ENCODE measurements around the gene NLRP1. TPM values are rescaled to one million over a fixed set of nuclear protein-coding genes. Genes with fewer than 3 reads are reported as not detected.

Gene NLRP1
- polyA plus RNA-seq, 3 donors = 13.2 to 388 (median 17.3) TPM

DNA sequence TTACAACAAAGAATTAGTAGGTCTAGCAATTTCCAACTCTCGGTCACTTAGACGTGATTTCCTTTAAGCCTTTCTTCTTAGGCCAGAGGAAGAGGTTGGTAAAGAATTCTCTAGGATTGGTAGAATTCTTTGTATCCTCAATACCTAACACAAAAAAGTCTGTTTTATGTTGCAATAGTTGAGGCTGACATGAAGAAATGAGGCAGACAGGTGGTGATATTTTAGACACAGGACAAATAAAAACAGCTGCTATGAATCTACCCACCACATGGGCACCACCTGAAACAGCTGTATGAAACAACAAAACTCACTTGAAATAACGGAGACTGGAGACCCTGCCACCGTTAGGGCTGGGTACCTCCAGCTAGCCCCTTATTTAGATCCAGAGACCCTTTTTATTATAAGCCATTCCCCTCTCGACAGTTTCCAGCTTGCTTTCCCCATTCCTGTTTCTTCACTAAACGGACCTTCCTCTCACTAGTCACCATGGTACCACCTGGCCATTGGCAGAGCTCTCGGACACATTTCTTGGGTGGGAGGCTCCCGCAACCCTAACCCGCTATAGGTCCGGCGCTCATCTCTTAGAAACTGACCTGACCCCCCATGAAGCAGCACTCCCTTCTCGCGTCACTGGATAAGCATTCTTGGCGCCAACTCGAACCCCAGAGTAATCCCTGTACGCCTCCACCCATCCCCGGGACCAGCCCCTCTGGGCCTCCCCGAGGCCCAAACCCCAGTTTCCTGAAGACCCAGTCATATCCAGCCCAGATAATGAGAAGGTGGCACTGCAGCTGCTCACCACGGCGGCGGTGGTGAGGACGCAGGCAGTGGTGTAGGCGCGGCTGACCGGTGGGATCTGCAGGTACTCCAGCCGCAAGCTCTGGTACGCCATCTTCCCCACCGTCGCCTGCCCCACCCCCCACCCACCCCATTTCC, 98.8 kb downstream of the NLRP1 start, which contains the start of gene DERL2:
Gene DERL2, minus strand, starts transcription at position 909 of the 936 bp plus-strand sequence. Its CDS starts 17 bp downstream, at position 892.
- Histone ChIP-seq H3K27ac (ENCODE audit: low read depth in 1 of 2, low read length in 2 of 2) (peak within 1 kb of the TSS; percentile 91 to 96), H3K9ac (ENCODE audit: insufficient read depth, low read length, poor library complexity, severe bottlenecking) (peak within 1 kb of the TSS; percentile 95), H3K4me2 (replicated peaks; ENCODE audit: extremely low read depth, low read length, poor library complexity, severe bottlenecking) (peak within 1 kb of the TSS; percentile 93), H3K4me1 (ENCODE audit: control insufficient read depth in 1 of 2, insufficient read depth in 2 of 2, low read length in 2 of 2) (peaks cover 15 to 22% of the 10 kb centered on the region in 2 donors), H2AFZ (ENCODE audit: insufficient read depth, low read depth, low read length, poor library complexity, severe bottlenecking) (peak within 1 kb of the TSS; percentile 95), H3K27me3 (ENCODE audit: control insufficient read depth in 2 of 2, insufficient read depth in 2 of 2, low read length in 2 of 2) (no peaks in the 10 kb centered on the region), H3K4me3 (replicated peaks in 1 of 3; ENCODE audit: low read depth in 2 of 3, low read length in 3 of 3) (peak within 1 kb of the TSS; percentile 90 to 98 (median 91)), H3K79me2 (ENCODE audit: insufficient read depth, low read length) (peaks cover 76% of the 10 kb centered on the region), H4K20me1 (ENCODE audit: insufficient read depth, low read length) (peaks cover 11% of the 10 kb centered on the region), H3K36me3 (replicated peaks in 1 of 2; ENCODE audit: control insufficient read depth in 1 of 2, insufficient read depth in 2 of 2, low read length in 2 of 2) (peaks cover 33 to 66% of the 10 kb centered on the region in 2 donors), H3K9me3 (replicated peaks in 1 of 2; ENCODE audit: control insufficient read depth in 1 of 2, insufficient read depth in 1 of 2, low read length in 2 of 2) (no peaks in the 10 kb centered on the region)
- H3K9me3 Mint-ChIP-seq = no peaks in the 10 kb centered on the region
- intact Hi-C loops (cut with micrococcal nuclease) = loop anchor here (2.0 to 10.0 kb wide), 4 partner anchors 49 to 959 kb away; partner anchors contain the start of genes C1QBP (in 1 of the 2), NUP88 (in 1 of the 2) and PIMREG (in 1 of the 2)
- peak within 1 kb of the TSS; percentile 97 to 99 (median 98) for H3K27ac Mint-ChIP-seq
- TF ChIP-seq, protein P1, sequence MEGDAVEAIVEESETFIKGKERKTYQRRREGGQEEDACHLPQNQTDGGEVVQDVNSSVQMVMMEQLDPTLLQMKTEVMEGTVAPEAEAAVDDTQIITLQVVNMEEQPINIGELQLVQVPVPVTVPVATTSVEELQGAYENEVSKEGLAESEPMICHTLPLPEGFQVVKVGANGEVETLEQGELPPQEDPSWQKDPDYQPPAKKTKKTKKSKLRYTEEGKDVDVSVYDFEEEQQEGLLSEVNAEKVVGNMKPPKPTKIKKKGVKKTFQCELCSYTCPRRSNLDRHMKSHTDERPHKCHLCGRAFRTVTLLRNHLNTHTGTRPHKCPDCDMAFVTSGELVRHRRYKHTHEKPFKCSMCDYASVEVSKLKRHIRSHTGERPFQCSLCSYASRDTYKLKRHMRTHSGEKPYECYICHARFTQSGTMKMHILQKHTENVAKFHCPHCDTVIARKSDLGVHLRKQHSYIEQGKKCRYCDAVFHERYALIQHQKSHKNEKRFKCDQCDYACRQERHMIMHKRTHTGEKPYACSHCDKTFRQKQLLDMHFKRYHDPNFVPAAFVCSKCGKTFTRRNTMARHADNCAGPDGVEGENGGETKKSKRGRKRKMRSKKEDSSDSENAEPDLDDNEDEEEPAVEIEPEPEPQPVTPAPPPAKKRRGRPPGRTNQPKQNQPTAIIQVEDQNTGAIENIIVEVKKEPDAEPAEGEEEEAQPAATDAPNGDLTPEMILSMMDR (IDR thresholded peaks at IDR 0.05) = no peak
- H3K4me3 Mint-ChIP-seq = peak within 1 kb of the TSS; percentile 93 to 97
- no peak for DNase-seq
- peaks cover 0 to 1% (median 0%) of the 10 kb centered on the region in 3 donors for H3K27me3 Mint-ChIP-seq (ENCODE audit: low read depth in 3 of 3)
- H3K36me3 Mint-ChIP-seq = peaks cover 55% of the 10 kb centered on the region in 2 donors
- under 1% methylated on average over 18 of the region's 29 CpGs for WGBS (ENCODE audit: insufficient coverage)
- peaks cover 19% of the 10 kb centered on the region for H3K4me1 Mint-ChIP-seq

DNA sequence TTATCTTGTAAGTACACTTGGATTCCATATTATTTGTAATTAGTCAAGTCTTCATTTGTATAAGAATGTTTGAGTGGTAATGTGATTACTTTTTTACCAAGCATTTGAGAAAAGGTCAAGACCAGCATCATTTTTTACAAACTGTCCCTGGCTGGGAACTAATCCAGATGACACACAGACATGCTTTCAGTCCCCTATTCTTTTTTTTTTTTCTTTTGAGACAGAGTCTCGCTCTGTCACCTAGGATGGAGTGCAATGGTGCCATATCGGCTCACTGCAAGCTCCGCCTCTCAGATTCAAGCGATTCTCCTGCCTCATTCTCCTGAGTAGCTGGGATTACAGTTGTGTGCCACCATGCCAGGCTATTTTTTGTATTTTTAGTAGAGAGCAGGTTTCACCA, 102.9 kb downstream of the NLRP1 start:
- Histone ChIP-seq H3K79me2 (ENCODE audit: insufficient read depth, low read length) (peaks cover 65% of the 10 kb centered on the region), H3K27me3 (ENCODE audit: control insufficient read depth in 2 of 2, insufficient read depth in 2 of 2, low read length in 2 of 2) (no peaks in the 10 kb centered on the region), H3K27ac (ENCODE audit: low read depth in 1 of 2, low read length in 2 of 2) (no peak overlapping the region), H3K4me1 (ENCODE audit: control insufficient read depth in 1 of 2, insufficient read depth in 2 of 2, low read length in 2 of 2) (peaks cover 7 to 12% of the 10 kb centered on the region in 2 donors), H3K36me3 (replicated peaks in 1 of 2; ENCODE audit: control insufficient read depth in 1 of 2, insufficient read depth in 2 of 2, low read length in 2 of 2) (peaks cover 60 to 81% of the 10 kb centered on the region in 2 donors), H4K20me1 (ENCODE audit: insufficient read depth, low read length) (peaks cover 33% of the 10 kb centered on the region), H3K4me2 (replicated peaks; ENCODE audit: extremely low read depth, low read length, poor library complexity, severe bottlenecking) (no peak overlapping the region), H3K4me3 (replicated peaks in 1 of 3; ENCODE audit: low read depth in 2 of 3, low read length in 3 of 3) (no peak overlapping the region), H3K9ac (ENCODE audit: insufficient read depth, low read length, poor library complexity, severe bottlenecking) (no peak overlapping the region), H3K9me3 (replicated peaks in 1 of 2; ENCODE audit: control insufficient read depth in 1 of 2, insufficient read depth in 1 of 2, low read length in 2 of 2) (no peaks in the 10 kb centered on the region), H2AFZ (ENCODE audit: insufficient read depth, low read depth, low read length, poor library complexity, severe bottlenecking) (no peak overlapping the region)
- H3K9me3 Mint-ChIP-seq = peaks cover 0 to 2% (median 0%) of the 10 kb centered on the region in 7 donors
- DNase-seq = no peak
- intact Hi-C loops (cut with micrococcal nuclease) = loop anchor here (10.0 kb wide), 2 partner anchors 47 to 963 kb away; partner anchors contain the start of genes C1QBP (in 1 of the 2) and PIMREG (in 1 of the 2)
- peaks cover 10% of the 10 kb centered on the region for H3K4me1 Mint-ChIP-seq
- no peaks in the 10 kb centered on the region for H3K27me3 Mint-ChIP-seq (ENCODE audit: low read depth in 3 of 3)
- peaks cover 71 to 78% of the 10 kb centered on the region in 2 donors for H3K36me3 Mint-ChIP-seq
- H3K4me3 Mint-ChIP-seq = no peak overlapping the region
- no peak overlapping the region for H3K27ac Mint-ChIP-seq
- WGBS (ENCODE audit: insufficient coverage) = 100% methylated on average over 4 of the region's 4 CpGs
- TF ChIP-seq, protein P1 (IDR thresholded peaks at IDR 0.05) = no peak

Measured in CD14-positive monocyte (primary cell).